Activated CD4-positive, alpha-beta T cell treated with anti-CD3 and anti-CD28 coated beads for 48 hours (primary cell): ENCODE results near the gene SLC38A9.

ENCODE experiments used
- DNase-seq: peaks from one replicate; pipeline ENCODE4 v3.0.0-alpha.2; 2020

The SLC38A9 gene

GRCh38 chr5:55577353-55578060, 134.6 kb downstream of the SLC38A9 start:
- no peak for DNase-seq

- DNase-seq, result no peak
These were observed 135.5 kb downstream of the SLC38A9 start for GRCh38 chr5:55576661-55577060.
